Measurements from ENCODE around the gene BRSK1.

BRSK1 gene

DNA sequence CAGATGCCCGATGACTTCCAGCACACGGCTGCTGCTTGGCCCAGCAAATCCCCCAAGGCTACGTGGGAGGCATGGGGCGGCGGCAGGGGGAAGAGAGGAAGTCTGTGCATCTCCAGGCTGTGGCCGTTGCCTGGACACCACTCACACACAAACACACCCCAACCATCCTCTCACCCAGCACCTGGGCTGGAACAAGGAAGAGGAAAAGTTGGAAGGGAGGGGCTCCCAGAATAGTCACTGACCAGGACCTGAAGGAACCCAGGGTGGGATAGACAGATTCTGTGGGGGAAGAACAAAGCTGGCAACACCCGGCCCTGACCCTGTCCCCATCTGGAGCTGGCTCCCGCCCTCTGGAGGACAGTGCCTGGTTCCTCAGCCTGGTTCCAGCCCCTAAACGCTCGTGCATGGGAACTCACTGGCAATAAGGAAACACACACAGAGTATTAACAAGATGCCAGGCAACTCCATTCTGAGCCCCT, 36.1 kb upstream of the BRSK1 start:
- Histone ChIP-seq H3K9ac (ENCODE audit: low read length) (peak overlapping the region; percentile 37), H3K9me3 (ENCODE audit: control insufficient read depth, low read length) (no peaks in the 10 kb centered on the region), H3K4me3 (ENCODE audit: low read length) (no peak overlapping the region), H3K27me3 (ENCODE audit: control insufficient read depth, insufficient read depth, low read length) (no peaks in the 10 kb centered on the region), H3K36me3 (ENCODE audit: control insufficient read depth, insufficient read depth, low read length) (peaks cover 3% of the 10 kb centered on the region), H3K4me1 (ENCODE audit: control insufficient read depth, insufficient read depth, low read length) (peaks cover 53% of the 10 kb centered on the region)

DNA sequence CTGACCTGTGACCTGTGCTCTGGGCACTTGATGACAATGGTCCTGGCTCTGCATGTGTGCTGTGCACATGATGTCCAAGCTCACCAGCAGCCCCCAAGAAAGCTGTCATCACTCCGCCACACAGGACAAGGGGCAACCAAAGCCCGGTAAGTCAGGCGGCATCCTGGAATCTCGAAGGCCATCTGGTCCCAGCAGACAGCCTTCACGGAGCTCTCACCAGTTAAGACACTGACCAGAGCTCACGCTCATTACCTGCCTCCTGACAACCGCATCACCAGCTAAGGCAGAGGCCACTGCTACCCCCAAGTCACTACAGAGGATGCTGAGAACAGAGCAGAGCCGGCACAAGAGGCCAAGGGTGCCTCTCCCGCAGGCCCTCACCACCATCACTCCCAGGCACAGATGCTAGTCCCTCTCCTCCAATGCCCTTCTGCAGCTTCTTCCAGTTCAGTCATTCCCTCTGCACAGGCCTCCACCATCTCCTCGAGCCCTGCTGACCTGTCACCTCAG, 35.6 kb upstream of the BRSK1 start:
- Histone ChIP-seq H3K9me3 (ENCODE audit: control insufficient read depth, low read length) (no peaks in the 10 kb centered on the region), H3K36me3 (ENCODE audit: control insufficient read depth, insufficient read depth, low read length) (no peaks in the 10 kb centered on the region), H3K4me3 (ENCODE audit: low read length) (no peak overlapping the region), H3K27me3 (ENCODE audit: control insufficient read depth, insufficient read depth, low read length) (no peaks in the 10 kb centered on the region), H3K9ac (ENCODE audit: low read length) (peak overlapping the region; percentile 37), H3K4me1 (ENCODE audit: control insufficient read depth, insufficient read depth, low read length) (peaks cover 58% of the 10 kb centered on the region)

DNA sequence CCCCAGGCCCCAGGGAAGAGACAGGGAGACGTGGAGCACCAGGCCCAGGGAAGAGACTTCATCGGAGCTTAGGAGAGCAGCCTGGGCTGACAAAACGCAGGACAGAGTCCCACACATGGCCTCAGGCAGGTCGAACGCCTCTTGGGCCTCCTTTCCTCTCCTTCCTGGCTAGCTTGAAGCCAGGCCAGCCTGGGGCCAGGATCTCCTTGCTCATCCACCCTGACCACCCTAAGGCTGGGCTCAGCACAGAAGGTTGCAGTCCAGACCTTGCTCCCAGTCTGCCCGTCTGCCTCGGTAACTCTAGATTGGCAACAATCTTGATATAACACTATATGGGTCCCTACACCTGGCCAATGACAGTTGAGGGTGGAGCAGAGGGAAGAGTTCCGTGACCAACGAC, 35.1 kb upstream of the BRSK1 start:
- Histone ChIP-seq H3K36me3 (ENCODE audit: control insufficient read depth, insufficient read depth, low read length) (no peaks in the 10 kb centered on the region), H3K4me3 (ENCODE audit: low read length) (no peak overlapping the region), H3K9ac (ENCODE audit: low read length) (peak overlapping the region; percentile 37), H3K4me1 (ENCODE audit: control insufficient read depth, insufficient read depth, low read length) (peaks cover 58% of the 10 kb centered on the region), H3K27me3 (ENCODE audit: control insufficient read depth, insufficient read depth, low read length) (no peaks in the 10 kb centered on the region), H3K9me3 (ENCODE audit: control insufficient read depth, low read length) (no peaks in the 10 kb centered on the region)

GRCh38 chr19:55249841-55250240, 34.0 kb upstream of the BRSK1 start:
- Histone ChIP-seq H3K27me3 (ENCODE audit: control insufficient read depth, insufficient read depth, low read length) (no peaks in the 10 kb centered on the region), H3K9me3 (ENCODE audit: control insufficient read depth, low read length) (no peaks in the 10 kb centered on the region), H3K36me3 (ENCODE audit: control insufficient read depth, insufficient read depth, low read length) (no peaks in the 10 kb centered on the region), H3K4me1 (ENCODE audit: control insufficient read depth, insufficient read depth, low read length) (peaks cover 67% of the 10 kb centered on the region), H3K9ac (ENCODE audit: low read length) (peak overlapping the region; percentile 63), H3K4me3 (ENCODE audit: low read length) (no peak overlapping the region)

GRCh38 chr19:55250262-55251036, 33.3 kb upstream of the BRSK1 start:
- no peaks in the 10 kb centered on the region for H3K36me3 ChIP-seq (ENCODE audit: control insufficient read depth, insufficient read depth, low read length)

GRCh38 chr19:55251341-55252081, 32.3 kb upstream of the BRSK1 start:
- Histone ChIP-seq H3K4me3 (ENCODE audit: low read length) (peak overlapping the region; percentile 5), H3K36me3 (ENCODE audit: control insufficient read depth, insufficient read depth, low read length) (no peaks in the 10 kb centered on the region), H3K4me1 (ENCODE audit: control insufficient read depth, insufficient read depth, low read length) (peaks cover 83% of the 10 kb centered on the region), H3K9ac (ENCODE audit: low read length) (peak overlapping the region; percentile 63), H3K27me3 (ENCODE audit: control insufficient read depth, insufficient read depth, low read length) (no peaks in the 10 kb centered on the region), H3K9me3 (ENCODE audit: control insufficient read depth, low read length) (no peaks in the 10 kb centered on the region)

More at GRCh38 chr19:55250262-55251036, 33.3 kb upstream of the BRSK1 start:
- no peaks in the 10 kb centered on the region for H3K27me3 ChIP-seq (ENCODE audit: control insufficient read depth, insufficient read depth, low read length)
- peak overlapping the region; percentile 5 for H3K4me3 ChIP-seq (ENCODE audit: low read length)
- peak overlapping the region; percentile 63 for H3K9ac ChIP-seq (ENCODE audit: low read length)
- no peaks in the 10 kb centered on the region for H3K9me3 ChIP-seq (ENCODE audit: control insufficient read depth, low read length)
- peaks cover 73% of the 10 kb centered on the region for H3K4me1 ChIP-seq (ENCODE audit: control insufficient read depth, insufficient read depth, low read length)

GRCh38 chr19:55252760-55253663, 30.8 kb upstream of the BRSK1 start:
- Histone ChIP-seq H3K27me3 (ENCODE audit: control insufficient read depth, insufficient read depth, low read length) (no peaks in the 10 kb centered on the region), H3K4me1 (ENCODE audit: control insufficient read depth, insufficient read depth, low read length) (peaks cover 83% of the 10 kb centered on the region), H3K4me3 (ENCODE audit: low read length) (no peak overlapping the region), H3K9me3 (ENCODE audit: control insufficient read depth, low read length) (no peaks in the 10 kb centered on the region), H3K9ac (ENCODE audit: low read length) (peak overlapping the region; percentile 20), H3K36me3 (ENCODE audit: control insufficient read depth, insufficient read depth, low read length) (no peaks in the 10 kb centered on the region)

DNA sequence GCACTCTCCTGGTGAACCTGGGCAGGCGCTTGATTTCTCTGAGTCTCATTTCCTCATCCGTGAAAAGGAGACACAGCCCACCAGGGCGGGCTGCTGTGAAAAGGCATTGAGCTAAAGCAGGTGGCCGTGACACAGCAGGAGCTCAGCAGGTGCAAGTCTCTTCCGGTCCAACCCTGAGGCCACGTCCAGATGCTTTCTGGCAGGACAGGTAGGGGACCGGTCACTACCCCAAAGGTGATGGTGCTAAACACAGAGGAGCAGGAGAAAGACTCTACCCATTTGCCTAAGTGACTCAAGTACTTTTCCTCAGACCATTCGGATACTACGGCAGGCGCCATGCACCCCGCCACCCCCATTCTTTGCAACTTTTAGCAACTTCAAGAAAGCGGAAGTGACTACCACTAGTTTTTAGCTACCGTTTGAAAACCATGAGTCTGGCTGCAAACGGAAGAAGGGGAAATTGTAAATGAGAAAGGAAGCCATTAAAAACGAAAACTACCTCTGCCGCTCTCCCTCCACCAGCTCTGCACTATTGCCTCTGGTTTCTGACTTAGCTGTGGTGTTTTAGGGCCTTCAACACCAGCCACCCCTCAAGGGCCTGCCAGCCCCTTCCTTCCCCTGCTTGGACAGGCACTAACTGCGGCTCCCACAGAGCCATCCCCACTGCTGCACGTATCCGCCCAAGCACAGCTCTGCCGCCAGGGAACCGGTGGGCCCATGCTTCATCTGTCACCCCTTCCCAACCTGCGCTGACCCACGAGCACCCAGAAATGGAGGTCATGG, 29.8 kb upstream of the BRSK1 start:
- Histone ChIP-seq H3K27me3 (ENCODE audit: control insufficient read depth, insufficient read depth, low read length) (no peaks in the 10 kb centered on the region), H3K36me3 (ENCODE audit: control insufficient read depth, insufficient read depth, low read length) (no peaks in the 10 kb centered on the region), H3K4me1 (ENCODE audit: control insufficient read depth, insufficient read depth, low read length) (peaks cover 73% of the 10 kb centered on the region), H3K4me3 (ENCODE audit: low read length) (no peak overlapping the region), H3K9ac (ENCODE audit: low read length) (peak overlapping the region; percentile 89), H3K9me3 (ENCODE audit: control insufficient read depth, low read length) (no peaks in the 10 kb centered on the region)

DNA sequence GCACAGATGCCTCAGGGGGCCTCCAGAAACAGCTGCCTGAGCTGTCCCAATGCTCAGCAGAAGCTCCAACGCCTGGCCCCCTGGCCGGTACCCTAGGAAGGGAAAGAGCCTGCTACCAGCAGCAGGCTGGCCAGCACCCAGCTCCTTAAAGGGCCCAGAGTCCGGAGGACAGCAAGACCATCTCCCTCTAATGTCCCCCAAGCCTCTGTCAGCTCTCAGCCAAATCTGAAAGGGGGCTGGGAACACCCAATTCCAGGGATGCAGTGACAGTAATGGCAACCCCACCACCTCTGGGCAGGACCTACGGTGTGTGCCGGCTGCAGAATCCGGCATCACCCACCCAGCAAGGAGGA, 29.2 kb upstream of the BRSK1 start:
- Histone ChIP-seq H3K9me3 (ENCODE audit: control insufficient read depth, low read length) (no peaks in the 10 kb centered on the region), H3K4me1 (ENCODE audit: control insufficient read depth, insufficient read depth, low read length) (peaks cover 72% of the 10 kb centered on the region), H3K36me3 (ENCODE audit: control insufficient read depth, insufficient read depth, low read length) (no peaks in the 10 kb centered on the region), H3K9ac (ENCODE audit: low read length) (peak overlapping the region; percentile 89), H3K4me3 (ENCODE audit: low read length) (no peak overlapping the region), H3K27me3 (ENCODE audit: control insufficient read depth, insufficient read depth, low read length) (no peaks in the 10 kb centered on the region)

- Histone ChIP-seq H3K9ac (ENCODE audit: low read length) (peak overlapping the region; percentile 89), H3K4me3 (ENCODE audit: low read length) (peak overlapping the region; percentile 78), H3K9me3 (ENCODE audit: control insufficient read depth, low read length) (no peaks in the 10 kb centered on the region), H3K36me3 (ENCODE audit: control insufficient read depth, insufficient read depth, low read length) (no peaks in the 10 kb centered on the region), H3K4me1 (ENCODE audit: control insufficient read depth, insufficient read depth, low read length) (peaks cover 65% of the 10 kb centered on the region), H3K27me3 (ENCODE audit: control insufficient read depth, insufficient read depth, low read length) (no peaks in the 10 kb centered on the region)
Measured at GRCh38 chr19:55255618-55256423, 28.0 kb upstream of the BRSK1 start.

Measured in mucosa of stomach (tissue), 1 donor.